Fibroblast of lung (primary cell): ENCODE results near the gene FAM114A1. TPM values are rescaled to one million over a fixed set of nuclear protein-coding genes. Genes with fewer than 3 reads are reported as not detected.

Experiments used
- DNase-seq, 2 donors: peaks; one replicate each; pipeline versions ENCODE4 v3.0.0 to v3.0.0-alpha.2; 2010; ENCODE audit warnings: low read depth in 2 of 2
- H2AFZ ChIP-seq: 2 replicates; pipeline ENCODE4 v1.5.1; 2012; ENCODE audit warnings: low read length, control low read depth, inconsistent platforms
- H3K27ac ChIP-seq: 2 replicates; pipeline ENCODE4 v1.5.1; 2011; ENCODE audit warnings: low read length, control low read depth; ENCODE audit not compliant: insufficient read depth
- H3K27me3 ChIP-seq: 2 replicates; pipeline ENCODE4 v1.5.1; 2011; ENCODE audit warnings: mild to moderate bottlenecking, low read length; ENCODE audit not compliant: control insufficient read depth, insufficient read depth
- H3K36me3 ChIP-seq: 2 replicates; pipeline ENCODE4 v1.5.1; 2011; ENCODE audit warnings: low read length; ENCODE audit not compliant: control insufficient read depth, insufficient read depth
- H3K4me1 ChIP-seq: 2 replicates; pipeline ENCODE4 v1.5.1; 2011; ENCODE audit warnings: low read length; ENCODE audit not compliant: control insufficient read depth, insufficient read depth; ENCODE audit errors: extremely low read depth
- H3K4me2 ChIP-seq: 2 replicates; pipeline ENCODE4 v1.5.1; 2011; ENCODE audit warnings: low read length, control low read depth; ENCODE audit not compliant: insufficient read depth; ENCODE audit errors: extremely low read depth
- H3K4me3 ChIP-seq, 4 experiments: fragments of 200-600 bp in 1 of 4; sonication (generic) in 1 of 4; replicated peaks in 1 of 4; 2 replicates each; pipeline ENCODE4 v1.5.1; 2011 to 2016; ENCODE audit warnings: low read length in 4 of 4, low read depth in 3 of 4, mild to moderate bottlenecking in 3 of 4, control low read depth in 2 of 4, inconsistent platforms in 1 of 4, mixed read lengths in 1 of 4; ENCODE audit not compliant: insufficient read depth in 1 of 4; ENCODE audit errors: control extremely low read depth in 1 of 4
- H3K79me2 ChIP-seq: 2 replicates; pipeline ENCODE4 v1.5.1; 2012; ENCODE audit warnings: mild to moderate bottlenecking, low read length, inconsistent platforms; ENCODE audit not compliant: control insufficient read depth, insufficient read depth
- H3K9ac ChIP-seq: 2 replicates; pipeline ENCODE4 v1.5.1; 2011; ENCODE audit warnings: mild to moderate bottlenecking, low read length, control low read depth; ENCODE audit not compliant: insufficient read depth
- H3K9me3 ChIP-seq: 2 replicates; pipeline ENCODE4 v1.5.1; 2012; ENCODE audit warnings: low read depth, low read length; ENCODE audit not compliant: control insufficient read depth, insufficient read depth
- H4K20me1 ChIP-seq: 2 replicates; pipeline ENCODE4 v1.5.1; 2011; ENCODE audit warnings: low read length; ENCODE audit not compliant: control insufficient read depth, insufficient read depth; ENCODE audit errors: extremely low read depth
- EZH2 ChIP-seq: IDR thresholded peaks from 2 replicates; pipeline ENCODE4 v1.5.1; 2012; ENCODE audit warnings: low read length, control low read depth, mild to moderate bottlenecking; ENCODE audit errors: missing control alignments
- polyA plus RNA-seq, 2 donors: library from polyadenylated mRNA; depleted of rRNA in 1 of 2; stranded (reverse) in 1 of 2; unstranded in 1 of 2; fragments of >200 nt; gene quantifications; 2 replicates each; pipeline ENCODE4 v1.2.1, GENCODE V29; 2011 to 2012; ENCODE audit warnings: missing spikeins in 1 of 2
- total RNA-seq: library from RNA; depleted of rRNA; stranded (reverse); fragments of >200 nt; gene quantifications from 2 replicates; pipeline ENCODE4 v1.2.1, GENCODE V29; 2014
- TF ChIP-seq, protein P1 (sequence below), 2 donors: IDR thresholded peaks in 1 of 2; conservative IDR thresholded peaks in 1 of 2; 1 replicate in 1 of 2; 2 replicates in 1 of 2; pipeline ENCODE4 v1.5.1; 2011 to 2012; ENCODE audit warnings: low read length in 2 of 2, control low read depth in 1 of 2, inconsistent platforms in 1 of 2, low read depth in 1 of 2, mild to moderate bottlenecking in 1 of 2

The FAM114A1 gene
- total and polyA plus RNA-seq, 2 donors (not counting 1 experiment from before 2014, with no cell fraction given): 296 to 402 TPM

DNA sequence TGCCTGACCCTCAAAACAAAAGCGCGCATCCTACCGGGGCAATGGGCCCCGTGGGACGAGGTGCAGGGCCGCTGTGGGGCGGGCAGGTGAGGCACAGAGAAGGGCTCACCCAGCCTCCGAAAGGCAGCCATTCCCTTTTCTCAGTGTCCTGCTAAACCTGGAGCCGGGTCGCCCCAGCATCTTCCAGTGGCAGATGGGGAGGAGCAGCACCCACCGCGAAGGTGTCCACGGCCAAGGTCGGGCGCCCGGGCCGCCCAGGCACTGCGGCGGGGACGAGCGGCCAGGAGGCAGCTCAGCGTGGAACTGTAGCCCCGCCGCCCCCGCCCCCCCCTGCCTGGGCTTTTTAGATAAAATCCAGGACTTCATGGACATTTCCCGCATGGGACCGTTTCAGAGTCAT lies 43.8 kb upstream of the FAM114A1 start:
- Histone ChIP-seq H3K4me2 (no peak overlapping the region), H2AFZ (no peak overlapping the region), H3K36me3 (no peaks in the 10 kb centered on the region), H3K4me3 (no peak overlapping the region), H3K9ac (no peak overlapping the region), H3K9me3 (no peaks in the 10 kb centered on the region), H3K27me3 (no peaks in the 10 kb centered on the region), H3K4me1 (no peaks in the 10 kb centered on the region), H3K79me2 (no peaks in the 10 kb centered on the region), H4K20me1 (no peaks in the 10 kb centered on the region), H3K27ac (no peak overlapping the region)
- no peak for TF ChIP-seq EZH2
- DNase-seq: no peak

DNA sequence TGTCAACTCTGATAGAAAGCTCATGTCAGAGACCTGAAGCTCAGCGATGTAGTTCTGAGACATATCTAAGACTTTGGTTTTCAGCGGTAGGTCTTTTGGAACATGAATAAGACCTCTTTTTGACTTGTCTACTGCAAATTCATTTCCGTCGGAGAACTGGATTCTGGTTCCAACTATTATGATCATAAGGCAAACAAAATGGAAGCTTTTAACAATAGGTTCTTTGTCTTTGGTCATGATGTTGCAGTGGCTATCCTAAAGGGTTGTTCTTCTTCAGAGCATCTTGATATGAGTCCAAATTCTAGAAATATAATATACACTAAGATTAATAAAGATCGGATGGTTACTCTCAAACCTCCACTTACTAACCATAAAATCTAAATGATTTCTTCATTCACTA lies 38.4 kb upstream of the FAM114A1 start:
- H3K9ac ChIP-seq: no peak overlapping the region
- no peaks in the 10 kb centered on the region for H4K20me1 ChIP-seq
- H3K4me2 ChIP-seq: no peak overlapping the region
- no peak overlapping the region for H3K4me3 ChIP-seq
- H3K27me3 ChIP-seq: no peaks in the 10 kb centered on the region
- no peak overlapping the region for H2AFZ ChIP-seq
- no peak for TF ChIP-seq EZH2
- TF ChIP-seq, protein P1, sequence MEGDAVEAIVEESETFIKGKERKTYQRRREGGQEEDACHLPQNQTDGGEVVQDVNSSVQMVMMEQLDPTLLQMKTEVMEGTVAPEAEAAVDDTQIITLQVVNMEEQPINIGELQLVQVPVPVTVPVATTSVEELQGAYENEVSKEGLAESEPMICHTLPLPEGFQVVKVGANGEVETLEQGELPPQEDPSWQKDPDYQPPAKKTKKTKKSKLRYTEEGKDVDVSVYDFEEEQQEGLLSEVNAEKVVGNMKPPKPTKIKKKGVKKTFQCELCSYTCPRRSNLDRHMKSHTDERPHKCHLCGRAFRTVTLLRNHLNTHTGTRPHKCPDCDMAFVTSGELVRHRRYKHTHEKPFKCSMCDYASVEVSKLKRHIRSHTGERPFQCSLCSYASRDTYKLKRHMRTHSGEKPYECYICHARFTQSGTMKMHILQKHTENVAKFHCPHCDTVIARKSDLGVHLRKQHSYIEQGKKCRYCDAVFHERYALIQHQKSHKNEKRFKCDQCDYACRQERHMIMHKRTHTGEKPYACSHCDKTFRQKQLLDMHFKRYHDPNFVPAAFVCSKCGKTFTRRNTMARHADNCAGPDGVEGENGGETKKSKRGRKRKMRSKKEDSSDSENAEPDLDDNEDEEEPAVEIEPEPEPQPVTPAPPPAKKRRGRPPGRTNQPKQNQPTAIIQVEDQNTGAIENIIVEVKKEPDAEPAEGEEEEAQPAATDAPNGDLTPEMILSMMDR (conservative IDR thresholded peaks at IDR 0.05 in 1 of 2, IDR thresholded peaks at IDR 0.05 in 1 of 2; ENCODE audit: low read depth in 1 of 2, low read length in 2 of 2): no peak
- H3K79me2 ChIP-seq: no peaks in the 10 kb centered on the region
- H3K27ac ChIP-seq: no peak overlapping the region
- H3K4me1 ChIP-seq: no peaks in the 10 kb centered on the region
- no peaks in the 10 kb centered on the region for H3K36me3 ChIP-seq
- DNase-seq: no peak
- H3K9me3 ChIP-seq: no peaks in the 10 kb centered on the region

DNA sequence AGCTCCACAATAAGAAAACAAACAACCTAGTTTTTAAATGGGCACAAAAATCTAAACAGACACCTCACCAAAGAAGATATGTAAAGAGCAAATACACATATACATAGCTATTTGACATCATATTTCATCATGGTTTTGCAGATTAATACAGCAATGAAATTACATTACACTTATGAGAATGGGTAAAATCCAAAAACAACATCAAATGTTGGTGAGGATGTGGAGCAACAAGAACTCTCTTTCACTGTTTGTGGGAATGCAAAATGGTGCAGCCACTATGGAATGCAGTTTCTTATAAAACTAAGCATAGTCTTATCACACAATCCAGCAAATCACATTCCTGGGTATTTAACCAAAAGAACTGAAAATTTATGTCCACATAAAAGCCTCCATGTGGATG lies 36.0 kb upstream of the FAM114A1 start:
- TF ChIP-seq EZH2: no peak
- TF ChIP-seq, protein P1 (conservative IDR thresholded peaks at IDR 0.05 in 1 of 2, IDR thresholded peaks at IDR 0.05 in 1 of 2; ENCODE audit: low read depth in 1 of 2, low read length in 2 of 2): no peak
- peak; percentile 14 to 61 for DNase-seq
- Histone ChIP-seq H3K9me3 (no peaks in the 10 kb centered on the region), H3K27me3 (no peaks in the 10 kb centered on the region), H3K79me2 (no peaks in the 10 kb centered on the region), H4K20me1 (no peaks in the 10 kb centered on the region), H2AFZ (no peak overlapping the region), H3K9ac (no peak overlapping the region), H3K36me3 (no peaks in the 10 kb centered on the region), H3K4me2 (no peak overlapping the region), H3K4me1 (no peaks in the 10 kb centered on the region), H3K4me3 (no peak overlapping the region), H3K27ac (no peak overlapping the region)
